GM21381 (cell line): ENCODE measurements around the gene RANGRF.

Source experiments
- ATAC-seq: cut with Tn5 transposase; IDR thresholded peaks from one replicate; pipeline ENCODE4 v1.9.1; 2021; ENCODE audit warnings: mild to moderate bottlenecking, moderate library complexity; ENCODE audit not compliant: unreplicated experiment

RANGRF gene

GRCh38 chr17:8273884-8274444, 14.5 kb upstream of the RANGRF start:
- ATAC-seq: no peak

- ATAC-seq: no peak
Observed at GRCh38 chr17:8274816-8275215, 13.7 kb upstream of the RANGRF start.

GRCh38 chr17:8275421-8276290, 12.8 kb upstream of the RANGRF start:
- ATAC-seq: no peak

DNA sequence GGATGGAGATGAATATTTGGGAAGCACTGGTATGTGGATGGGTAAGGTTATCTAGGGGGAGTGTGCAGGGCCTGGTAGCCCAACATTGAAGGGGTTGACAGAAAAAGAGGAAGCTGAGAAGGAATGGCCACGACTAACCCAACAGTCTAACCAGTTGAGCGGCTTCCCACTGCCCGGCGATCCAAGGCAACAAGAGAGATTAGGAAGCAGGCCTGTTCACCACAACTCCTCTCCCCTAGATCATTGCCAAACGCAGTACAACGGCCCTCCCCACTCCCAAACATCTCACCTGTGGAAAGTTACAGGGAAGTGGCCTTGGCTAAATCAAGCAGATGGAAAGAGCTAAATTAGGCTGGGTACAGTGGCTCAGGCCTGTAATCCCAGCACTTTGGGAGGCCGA, 11.2 kb upstream of the RANGRF start:
- no peak for ATAC-seq

GRCh38 chr17:8282345-8282744, 6.1 kb upstream of the RANGRF start:
- no peak for ATAC-seq

GRCh38 chr17:8283356-8283755, 5.1 kb upstream of the RANGRF start:
- no peak for ATAC-seq

DNA sequence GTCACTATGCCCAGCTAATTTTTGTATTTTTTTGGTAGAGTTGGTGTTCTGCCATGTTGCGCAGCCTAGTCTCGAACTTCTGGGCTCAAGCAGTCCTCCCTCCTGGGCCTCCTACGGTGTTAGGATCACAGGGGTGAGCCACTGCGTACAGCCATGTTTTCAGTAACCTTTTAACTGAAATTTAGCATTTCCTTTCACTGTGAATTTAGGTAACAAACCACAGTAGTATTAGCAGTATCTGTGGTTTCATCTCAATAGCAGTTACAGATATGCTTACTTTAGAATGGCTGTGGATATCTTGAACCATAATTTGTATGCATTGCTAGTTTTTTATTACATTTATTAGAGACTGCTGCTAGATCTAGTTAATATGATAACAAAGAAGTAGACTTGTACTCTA, 4.3 kb upstream of the RANGRF start:
- no peak for ATAC-seq

GRCh38 chr17:8285270-8286181, 2.9 kb upstream of the RANGRF start:
- no peak for ATAC-seq

GRCh38 chr17:8287651-8288335, 677 bp upstream of the RANGRF start:
- no peak for ATAC-seq

DNA sequence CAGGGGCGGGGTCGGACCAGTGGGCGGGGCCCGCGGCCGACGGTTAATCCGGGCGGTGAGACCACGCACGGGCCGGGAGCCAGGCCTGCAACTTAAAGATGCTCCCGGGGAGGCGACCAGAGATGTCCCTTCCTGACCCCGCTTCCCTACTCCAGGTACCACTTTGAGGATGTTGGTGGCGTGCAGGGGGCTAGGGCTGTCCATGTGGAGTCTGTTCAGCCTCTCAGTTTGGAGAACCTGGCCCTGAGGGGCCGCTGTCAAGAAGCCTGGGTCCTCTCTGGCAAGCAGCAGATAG, 580 bp downstream of the RANGRF start:
- ATAC-seq: no peak

DNA sequence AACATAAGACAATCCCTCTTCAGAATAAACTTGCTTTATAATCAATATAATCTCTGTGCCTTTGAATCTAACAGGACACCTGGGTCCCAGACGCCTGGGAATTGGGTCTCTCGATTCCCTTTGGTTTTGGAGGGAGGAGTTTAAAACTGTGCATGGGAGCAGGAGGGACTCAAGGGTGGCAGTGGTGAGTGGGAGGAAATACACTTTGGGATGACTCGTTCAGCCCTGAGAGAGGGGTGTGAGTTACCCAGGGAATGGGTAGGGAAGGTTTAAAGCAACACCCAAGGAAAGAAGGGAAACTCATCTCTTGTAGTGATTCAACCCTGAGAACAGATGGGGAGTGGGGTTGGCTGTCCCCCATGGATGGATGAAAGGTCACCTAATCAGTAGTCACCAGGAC, 1.6 kb downstream of the RANGRF start:
- no peak for ATAC-seq

- ATAC-seq: no peak
Observed at GRCh38 chr17:8292639-8293395, 4.3 kb downstream of the RANGRF start.

GRCh38 chr17:8294361-8294760, 5.9 kb downstream of the RANGRF start:
- no peak for ATAC-seq

GRCh38 chr17:8294814-8295316, 6.4 kb downstream of the RANGRF start:
- no peak for ATAC-seq

GRCh38 chr17:8300226-8300625, 11.8 kb downstream of the RANGRF start:
- ATAC-seq: no peak

GRCh38 chr17:8300627-8301242, 12.3 kb downstream of the RANGRF start:
- no peak for ATAC-seq

- ATAC-seq: no peak
Observed at GRCh38 chr17:8310601-8311123, 22.2 kb downstream of the RANGRF start.

DNA sequence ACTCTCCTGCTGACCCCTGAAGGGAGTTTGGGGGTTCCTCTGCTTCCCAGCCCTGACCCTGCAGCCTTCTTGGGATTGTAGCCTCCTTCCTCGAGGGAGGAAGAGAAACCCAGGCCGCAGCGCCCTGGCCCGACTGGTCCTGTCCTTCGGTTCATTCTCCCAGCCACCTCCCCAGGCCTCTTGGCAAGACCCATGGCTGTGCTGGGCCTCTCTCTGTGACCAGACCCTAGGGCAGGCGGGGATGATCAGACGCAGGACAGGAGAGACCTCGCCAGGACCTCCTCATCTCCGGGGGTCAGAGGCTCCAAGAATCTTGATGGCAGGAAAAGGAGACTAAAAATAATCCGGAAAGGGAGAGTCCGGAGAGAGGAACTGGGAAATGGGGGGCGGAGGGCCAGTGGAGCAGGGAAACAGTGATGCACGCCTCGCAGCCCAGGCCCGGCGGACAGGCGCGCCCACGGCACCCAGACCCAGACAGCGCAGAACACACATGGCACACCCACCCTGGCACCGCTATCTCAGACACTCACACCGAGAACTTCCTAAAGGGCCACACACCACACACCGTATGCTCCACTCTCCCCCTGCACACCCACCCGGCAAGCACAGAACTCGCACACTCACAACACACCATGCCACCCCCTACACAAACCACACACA, 22.8 kb downstream of the RANGRF start:
- no peak for ATAC-seq

- no peak for ATAC-seq
Observed at GRCh38 chr17:8312251-8312650, 23.8 kb downstream of the RANGRF start.
